Activated T-cell treated with anti-CD3 and anti-CD28 coated beads, Interleukin-2, amount 50 U/mL, for 48 hours (primary cell): Measurements from ENCODE around the gene DCTN2.

Source experiments
- DNase-seq, 2 experiments: peaks; one replicate each; pipeline ENCODE4 v3.0.0-alpha.2; 2020

DCTN2 gene

GRCh38 chr12:57549203-57549908 is 2.4 kb upstream of the DCTN2 start:
- no peak for DNase-seq

- no peak for DNase-seq
Observed at GRCh38 chr12:57548488-57548887, 1.5 kb upstream of the DCTN2 start.

- DNase-seq = no peak
Observed at GRCh38 chr12:57548013-57548315, 972 bp upstream of the DCTN2 start.

- no peak for DNase-seq
Observed at GRCh38 chr12:57547288-57548012, 458 bp upstream of the DCTN2 start.

GRCh38 chr12:57545809-57546437 is 1.1 kb downstream of the DCTN2 start:
- no peak for DNase-seq

- no peak for DNase-seq
Observed at GRCh38 chr12:57543581-57543980, 3.4 kb downstream of the DCTN2 start.

- DNase-seq = no peak
Observed at GRCh38 chr12:57541717-57542116, 5.3 kb downstream of the DCTN2 start.

GRCh38 chr12:57541001-57541400 is 6.0 kb downstream of the DCTN2 start:
- DNase-seq = no peak

GRCh38 chr12:57539134-57539768 is 7.7 kb downstream of the DCTN2 start:
- no peak for DNase-seq

- DNase-seq = no peak
Observed at GRCh38 chr12:57536597-57536942, 10.4 kb downstream of the DCTN2 start.

- no peak for DNase-seq
Observed at GRCh38 chr12:57535764-57536596, 11.0 kb downstream of the DCTN2 start.

- no peak for DNase-seq
Observed at GRCh38 chr12:57534991-57535543, 11.9 kb downstream of the DCTN2 start.

- no peak for DNase-seq
Observed at GRCh38 chr12:57534250-57534649, 12.7 kb downstream of the DCTN2 start.

- DNase-seq = no peak
Observed at GRCh38 chr12:57533108-57533507, 13.9 kb downstream of the DCTN2 start.

GRCh38 chr12:57531836-57532235 is 15.2 kb downstream of the DCTN2 start:
- DNase-seq = no peak

- no peak for DNase-seq
Observed at GRCh38 chr12:57530396-57531142, 16.4 kb downstream of the DCTN2 start.

GRCh38 chr12:57529831-57530230 is 17.2 kb downstream of the DCTN2 start:
- no peak for DNase-seq

- DNase-seq = no peak
Observed at GRCh38 chr12:57528831-57529555, 18.0 kb downstream of the DCTN2 start.

GRCh38 chr12:57528176-57528575 is 18.8 kb downstream of the DCTN2 start:
- DNase-seq = no peak

- no peak for DNase-seq
Observed at GRCh38 chr12:57527184-57527583, 19.8 kb downstream of the DCTN2 start.

GRCh38 chr12:57526477-57527126 is 20.4 kb downstream of the DCTN2 start:
- no peak for DNase-seq
